Type B pancreatic cell (in vitro differentiated cells): ENCODE data around the gene FRS3. TPM values are rescaled to one million over a fixed set of nuclear protein-coding genes. Genes with fewer than 3 reads are reported as not detected.

Source experiments
- DNase-seq: peaks from one replicate; pipeline ENCODE4 v3.0.0; 2021; ENCODE audit warnings: mixed read lengths; ENCODE audit not compliant: unreplicated experiment; ENCODE audit errors: extremely low spot score
- H3K27ac Mint-ChIP-seq: 2 replicates; pipeline ENCODE4 v1.8.0; 2021; ENCODE audit warnings: mild to moderate bottlenecking, mixed read lengths
- H3K27me3 Mint-ChIP-seq: 2 replicates; pipeline ENCODE4 v1.8.0; 2021; ENCODE audit warnings: mixed read lengths
- H3K36me3 Mint-ChIP-seq: 2 replicates; pipeline ENCODE4 v1.8.0; 2021; ENCODE audit warnings: mixed read lengths
- H3K4me1 Mint-ChIP-seq: one replicate; pipeline ENCODE4 v1.8.0; 2021; ENCODE audit warnings: mixed read lengths; ENCODE audit not compliant: unreplicated experiment
- H3K4me3 Mint-ChIP-seq: 2 replicates; pipeline ENCODE4 v1.8.0; 2021; ENCODE audit warnings: mild to moderate bottlenecking, mixed read lengths
- H3K9me3 Mint-ChIP-seq: 2 replicates; pipeline ENCODE4 v1.8.0; 2021; ENCODE audit warnings: mixed read lengths
- total RNA-seq: library from RNA; stranded (reverse); gene quantifications from 2 replicates; pipeline ENCODE4 v1.2.1, GENCODE V29; 2021; ENCODE audit warnings: low replicate concordance
- TF ChIP-seq, protein P1 (sequence below): fragments of 200-600 bp; sonication (generic); conservative IDR thresholded peaks from 2 replicates; pipeline ENCODE4 v1.5.0; 2021; ENCODE audit warnings: antibody characterized with exemption, mild to moderate bottlenecking

The FRS3 gene
- total RNA-seq, 1 donor from 2014 or later, result 7.0 TPM

DNA sequence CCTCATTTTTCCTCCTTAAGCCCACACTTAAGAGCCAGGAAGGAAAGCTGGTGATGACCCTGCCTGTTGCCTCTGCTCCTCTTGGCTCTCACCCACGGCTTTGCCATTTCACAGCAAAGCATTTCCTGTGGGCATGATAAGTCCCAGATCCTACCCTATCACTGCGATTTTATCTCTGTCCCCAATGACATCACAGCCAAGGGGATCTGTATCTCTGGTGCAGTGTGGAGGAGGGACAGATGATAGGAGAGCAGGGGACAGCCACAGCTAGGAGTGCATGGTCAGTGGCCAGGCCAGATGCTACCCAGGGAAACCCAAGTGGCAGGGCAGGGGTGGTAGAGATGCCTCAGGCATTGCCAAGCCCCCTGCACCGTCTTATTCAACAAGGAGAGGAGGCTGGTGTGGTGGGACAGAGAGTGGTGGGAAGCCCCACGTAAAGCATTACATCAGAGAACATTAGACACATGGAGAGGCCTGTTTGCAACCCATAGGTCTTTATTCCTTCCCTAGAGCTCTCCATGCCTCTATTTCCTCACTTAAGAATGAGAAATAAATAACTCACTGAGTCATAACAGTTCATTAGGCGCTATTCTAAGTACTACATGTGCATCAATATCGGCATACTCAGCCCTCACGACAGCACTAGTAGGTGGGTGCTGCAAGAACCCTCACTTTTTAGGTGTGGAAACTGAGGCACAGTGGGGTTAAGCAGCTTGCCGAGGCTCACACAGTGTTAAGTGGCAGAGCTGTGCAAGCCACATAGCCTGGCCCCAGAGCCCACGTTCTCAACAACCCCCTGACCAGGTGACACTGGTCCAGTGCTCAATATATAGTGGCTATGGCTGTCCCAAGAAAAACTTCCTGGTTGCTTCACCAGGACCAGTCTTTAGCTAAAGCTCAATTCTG, 48.9 kb downstream of the FRS3 start:
- Mint-ChIP-seq H3K4me3 (peak overlapping the region; percentile 6), H3K27me3 (peaks cover 23% of the 10 kb centered on the region), H3K9me3 (no peaks in the 10 kb centered on the region), H3K27ac (no peak overlapping the region), H3K4me1 (no peaks in the 10 kb centered on the region), H3K36me3 (no peaks in the 10 kb centered on the region)
- TF ChIP-seq, protein P1, sequence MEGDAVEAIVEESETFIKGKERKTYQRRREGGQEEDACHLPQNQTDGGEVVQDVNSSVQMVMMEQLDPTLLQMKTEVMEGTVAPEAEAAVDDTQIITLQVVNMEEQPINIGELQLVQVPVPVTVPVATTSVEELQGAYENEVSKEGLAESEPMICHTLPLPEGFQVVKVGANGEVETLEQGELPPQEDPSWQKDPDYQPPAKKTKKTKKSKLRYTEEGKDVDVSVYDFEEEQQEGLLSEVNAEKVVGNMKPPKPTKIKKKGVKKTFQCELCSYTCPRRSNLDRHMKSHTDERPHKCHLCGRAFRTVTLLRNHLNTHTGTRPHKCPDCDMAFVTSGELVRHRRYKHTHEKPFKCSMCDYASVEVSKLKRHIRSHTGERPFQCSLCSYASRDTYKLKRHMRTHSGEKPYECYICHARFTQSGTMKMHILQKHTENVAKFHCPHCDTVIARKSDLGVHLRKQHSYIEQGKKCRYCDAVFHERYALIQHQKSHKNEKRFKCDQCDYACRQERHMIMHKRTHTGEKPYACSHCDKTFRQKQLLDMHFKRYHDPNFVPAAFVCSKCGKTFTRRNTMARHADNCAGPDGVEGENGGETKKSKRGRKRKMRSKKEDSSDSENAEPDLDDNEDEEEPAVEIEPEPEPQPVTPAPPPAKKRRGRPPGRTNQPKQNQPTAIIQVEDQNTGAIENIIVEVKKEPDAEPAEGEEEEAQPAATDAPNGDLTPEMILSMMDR, result no peak
- no peak for DNase-seq

DNA sequence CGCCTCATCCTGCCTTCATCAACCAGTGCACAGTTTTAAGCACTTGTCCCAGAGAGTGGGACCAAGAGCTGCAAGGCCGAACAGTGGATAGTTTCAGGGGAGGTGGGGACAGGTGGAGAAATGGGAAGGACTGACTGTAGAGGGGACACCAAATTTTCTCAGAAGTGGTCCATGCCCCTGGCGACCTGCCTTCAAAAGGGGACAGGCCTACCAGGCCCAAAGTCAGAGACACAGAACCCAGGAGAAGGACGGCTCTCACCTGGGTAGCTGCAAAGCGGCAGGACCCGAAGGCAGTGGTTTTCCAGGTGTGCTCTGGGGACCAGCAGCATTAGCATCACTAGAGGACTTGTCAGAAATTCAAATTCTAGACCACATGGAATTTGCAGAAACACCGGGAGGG, 50.1 kb downstream of the FRS3 start:
- Mint-ChIP-seq H3K27ac (no peak overlapping the region), H3K27me3 (peaks cover 20% of the 10 kb centered on the region), H3K9me3 (no peaks in the 10 kb centered on the region), H3K4me3 (no peak overlapping the region), H3K36me3 (no peaks in the 10 kb centered on the region), H3K4me1 (no peaks in the 10 kb centered on the region)
- TF ChIP-seq, protein P1, result no peak
- DNase-seq, result no peak

GRCh38 chr6:41728954-41729353, 50.7 kb downstream of the FRS3 start:
- Mint-ChIP-seq H3K4me1 (peaks cover 3% of the 10 kb centered on the region), H3K27me3 (peaks cover 20% of the 10 kb centered on the region), H3K36me3 (no peaks in the 10 kb centered on the region), H3K27ac (no peak overlapping the region), H3K4me3 (no peak overlapping the region), H3K9me3 (no peaks in the 10 kb centered on the region)
- TF ChIP-seq, protein P1, result no peak
- no peak for DNase-seq

GRCh38 chr6:41728073-41728936, 51.4 kb downstream of the FRS3 start:
- DNase-seq, result no peak
- no peak overlapping the region for H3K4me3 Mint-ChIP-seq
- H3K4me1 Mint-ChIP-seq, result peaks cover 8% of the 10 kb centered on the region
- TF ChIP-seq, protein P1, result no peak
- no peaks in the 10 kb centered on the region for H3K36me3 Mint-ChIP-seq
- peaks cover 15% of the 10 kb centered on the region for H3K27me3 Mint-ChIP-seq
- no peaks in the 10 kb centered on the region for H3K9me3 Mint-ChIP-seq
- no peak overlapping the region for H3K27ac Mint-ChIP-seq

DNA sequence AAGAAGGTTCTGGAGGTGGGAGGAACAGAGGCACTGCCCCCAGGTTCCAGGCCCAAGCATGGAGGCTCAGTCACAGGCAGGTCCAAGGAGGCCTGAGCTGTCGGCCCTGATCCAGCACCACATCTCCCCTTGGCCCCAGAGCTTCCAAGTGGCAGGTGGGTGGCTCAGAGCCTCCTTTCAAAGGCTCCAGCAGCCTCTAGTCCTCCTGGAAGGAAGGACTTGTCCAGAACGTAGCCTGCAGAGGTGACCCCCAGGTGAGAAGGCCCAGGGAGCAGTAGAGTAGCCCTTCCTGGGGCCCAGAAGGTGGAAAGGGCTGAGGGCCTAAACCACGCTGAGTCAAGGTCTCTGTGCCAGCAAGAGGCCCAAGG, 52.0 kb downstream of the FRS3 start:
- H3K4me3 Mint-ChIP-seq, result no peak overlapping the region
- no peak for DNase-seq

More for the DNA sequence above, 52.0 kb downstream of the FRS3 start:
- peaks cover 15% of the 10 kb centered on the region for H3K27me3 Mint-ChIP-seq
- no peak overlapping the region for H3K27ac Mint-ChIP-seq
- peaks cover 8% of the 10 kb centered on the region for H3K4me1 Mint-ChIP-seq
- TF ChIP-seq, protein P1, result no peak
- H3K36me3 Mint-ChIP-seq, result no peaks in the 10 kb centered on the region
- no peaks in the 10 kb centered on the region for H3K9me3 Mint-ChIP-seq
